Esophagus muscularis mucosa (tissue), 4 donors: ENCODE measurements around the gene TM4SF4. TPM values are rescaled to one million over a fixed set of nuclear protein-coding genes. Genes with fewer than 3 reads are reported as not detected.

Experiments used
- DNase-seq: peaks from one replicate; pipeline ENCODE4 v3.0.0-alpha.2; 2017; ENCODE audit errors: extremely low spot score
- H3K27ac ChIP-seq, 4 donors: fragments of 200-600 bp; sonication (generic); replicated peaks in 1 of 4; 1 replicate in 3 of 4; 2 replicates in 1 of 4; pipeline ENCODE4 v1.5.1; 2016 to 2019; ENCODE audit warnings: mild to moderate bottlenecking in 1 of 4
- H3K27me3 ChIP-seq, 4 donors: fragments of 200-600 bp; sonication (generic); one replicate each; pipeline versions ENCODE4 v1.5.1 to v1.6.0; 2016 to 2019
- H3K36me3 ChIP-seq, 4 donors: fragments of 200-600 bp; sonication (generic); one replicate each; pipeline ENCODE4 v1.5.1; 2016 to 2019
- H3K4me1 ChIP-seq, 4 donors: fragments of 200-600 bp; sonication (generic); one replicate each; pipeline ENCODE4 v1.5.1; 2016 to 2019
- H3K4me3 ChIP-seq, 4 donors: fragments of 200-600 bp; sonication (generic); 1 replicate in 2 of 4; 2 replicates in 2 of 4; pipeline ENCODE4 v1.5.1; 2016 to 2019; ENCODE audit warnings: mild to moderate bottlenecking in 4 of 4, moderate library complexity in 1 of 4
- H3K9me3 ChIP-seq, 4 donors: fragments of 200-600 bp; sonication (generic); 1 replicate in 3 of 4; 2 replicates in 1 of 4; pipeline ENCODE4 v1.5.1; 2016 to 2019
- EP300 ChIP-seq: sonication (generic); formaldehyde crosslinking; IDR thresholded peaks from one replicate; pipeline ENCODE4 v1.6.1; 2017; ENCODE audit warnings: antibody characterized with exemption
- POLR2AphosphoS5 ChIP-seq, 2 donors: sonication (generic); formaldehyde crosslinking; IDR thresholded peaks; one replicate each; pipeline ENCODE4 v1.6.1; 2017; ENCODE audit warnings: antibody characterized with exemption in 2 of 2
- WGBS: methylation state at CpG from one replicate; pipeline ENCODE4 v1.1.5; 2018; 5-methylcytosine and 5-hydroxymethylcytosine counted together
- intact Hi-C: fragments of 100-400 bp; cut with DNase I; formaldehyde crosslinking; loops from one replicate; pipeline ENCODE4 v1.15.1; 2023
- small RNA-seq, 3 donors: library from RNA; depleted of rRNA; stranded (forward); fragments of <200 nt; gene quantifications; one replicate each; pipeline ENCODE3, GENCODE V24; 2016
- total RNA-seq, 4 donors: library from RNA; depleted of rRNA; stranded (reverse); fragments of >200 nt; gene quantifications; one replicate each; pipeline versions ENCODE4 v1.1.0 to v1.2.1, GENCODE V29; 2016

The TM4SF4 gene
- total RNA-seq, 4 donors from 2014 or later = 0.11 to 5.5 (median 2.7) TPM; not detected in 1

DNA sequence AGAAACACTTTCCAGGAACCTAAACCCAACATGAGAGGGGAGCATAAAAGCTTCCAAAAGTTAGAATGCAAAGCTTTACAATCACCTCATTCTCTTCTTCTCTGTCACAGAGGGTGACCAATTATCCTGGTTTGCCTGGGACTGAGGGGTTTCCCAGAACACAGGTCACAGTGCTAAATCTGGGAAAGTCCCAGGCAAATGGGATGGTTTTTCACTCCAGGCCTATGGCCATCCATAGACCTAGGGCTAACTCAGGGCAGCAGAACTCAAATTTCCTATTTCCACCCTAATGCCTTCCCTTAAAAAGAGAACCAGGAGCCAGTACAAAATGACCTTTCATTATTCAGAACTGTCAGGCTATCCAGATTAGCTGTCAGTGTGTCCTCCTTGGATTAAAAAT is 77.0 kb downstream of the TM4SF4 start:
- TF ChIP-seq EP300 (no peak), POLR2AphosphoS5 (IDR thresholded peaks at IDR 0.05) (no peak)
- no peaks in the 10 kb centered on the region for H3K27me3 ChIP-seq
- H3K9me3 ChIP-seq = no peaks in the 10 kb centered on the region
- no peaks in the 10 kb centered on the region for H3K36me3 ChIP-seq
- H3K27ac ChIP-seq = peak overlapping the region in 2 of 4 donors; percentile 77 to 79
- no peak overlapping the region for H3K4me3 ChIP-seq
- no peak for DNase-seq
- H3K4me1 ChIP-seq = peaks cover 41 to 95% (median 89%) of the 10 kb centered on the region in 4 donors
- intact Hi-C loops = no loop called here

DNA sequence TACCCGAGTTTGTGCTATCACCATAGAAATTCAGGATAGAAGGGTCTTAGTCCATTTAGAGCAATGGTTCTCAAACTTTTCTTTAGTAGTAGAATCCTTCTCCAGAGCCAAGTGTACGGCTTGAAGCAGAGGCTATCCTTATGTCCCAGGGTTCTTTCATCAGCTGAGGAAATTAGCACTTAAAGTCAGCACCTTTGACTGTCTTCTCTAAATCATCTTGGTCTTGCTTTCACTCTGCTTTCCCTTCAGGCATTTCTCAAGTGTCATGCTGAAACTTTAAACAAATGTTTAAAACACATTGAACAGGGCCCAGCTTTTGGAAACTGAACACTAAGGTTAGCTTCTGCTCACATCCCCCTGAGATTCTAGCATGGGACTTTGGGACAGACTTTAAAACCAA is 78.2 kb downstream of the TM4SF4 start:
- Histone ChIP-seq H3K4me3 (no peak overlapping the region), H3K9me3 (no peaks in the 10 kb centered on the region), H3K27ac (peak overlapping the region; percentile 62 to 79 (median 72)), H3K27me3 (no peaks in the 10 kb centered on the region), H3K36me3 (no peaks in the 10 kb centered on the region), H3K4me1 (peaks cover 32 to 91% (median 86%) of the 10 kb centered on the region in 4 donors)
- intact Hi-C loops = no loop called here
- no peak for DNase-seq
- 53% methylated on average over 2 of the region's 2 CpGs for WGBS
- TF ChIP-seq EP300 = no peak

Small RNAs within 50 kb of the gene (small RNA-seq; reads per million reads assigned to genes)
- gene AC108751.2 (0 reads per million in 3 donors), gene RNU6-1098P (0 reads per million in 3 donors)

Other genes starting within 250 kb of the TM4SF4 start
- gene TM4SF18, start 141.1 kb upstream of the TM4SF4 start, total RNA-seq = 10 to 100 TPM in 1 of 4 donors, 1 to 10 TPM in 2, under 1 TPM in 1; 0.83 to 10.6 (median 6.5) TPM
- 100 to 1,000 TPM in 1 of 4 donors, 10 to 100 TPM in 3; 28.7 to 151 (median 77.7) TPM for gene TM4SF1, start 97.0 kb upstream of the TM4SF4 start, total RNA-seq
- 100 to 1,000 TPM; 346 to 535 (median 463) TPM for gene WWTR1, start 183.3 kb downstream of the TM4SF4 start, total RNA-seq